Esophagus squamous epithelium (tissue), 4 donors: ENCODE results near the gene SLC22A15.

ENCODE experiments used
- CTCF ChIP-seq, 6 experiments: fragments of 450-650 bp in 4 of 6; fragments of 200-600 bp in 2 of 6; sonication (generic) in 2 of 6; IDR thresholded peaks; one replicate each; pipeline ENCODE4 v1.5.1; 2016 to 2019; ENCODE audit warnings: antibody characterized with exemption in 6 of 6, mild to moderate bottlenecking in 4 of 6, moderate library complexity in 4 of 6
- POLR2A ChIP-seq, 4 donors: fragments of 450-650 bp; IDR thresholded peaks; one replicate each; pipeline ENCODE4 v1.6.1; 2017; ENCODE audit warnings: antibody characterized with exemption in 4 of 4, mild to moderate bottlenecking in 4 of 4, moderate library complexity in 3 of 4

- TF ChIP-seq CTCF (IDR thresholded peaks at IDR 0.05): no peak
- TF ChIP-seq POLR2A (IDR thresholded peaks at IDR 0.05): no peak
Observed at GRCh38 chr1:116036255-116036654, 59.9 kb downstream of the SLC22A15 start.
